Measurements from ENCODE around the gene CFAP73. TPM values are rescaled to one million over a fixed set of nuclear protein-coding genes. Genes with fewer than 3 reads are reported as not detected.
"Not testable (repeated sequence)": the region's sequence is repeated elsewhere in the genome, so short reads cannot be mapped to it uniquely, and the experiment has no call there.

CFAP73 gene
- total RNA-seq, 1 experiment from 2014 or later: 0.10 TPM

- no peaks in the 10 kb centered on the region for H3K27me3 ChIP-seq (ENCODE audit: control insufficient read depth, insufficient read depth, low read length)
- H3K4me3 ChIP-seq (ENCODE audit: low read depth in 2 of 2, low read length in 2 of 2): no peak overlapping the region
- no peaks in the 10 kb centered on the region for H3K9me3 ChIP-seq (ENCODE audit: control insufficient read depth, insufficient read depth, low read depth, low read length)
- H3K4me1 ChIP-seq (ENCODE audit: control insufficient read depth, insufficient read depth, low read length): no peaks in the 10 kb centered on the region
- ChIA-PET CTCF (interaction anchor here (0.6 kb wide), 1 partner anchor 45 kb away, joined by 4 read pairs; no protein-coding TSS in a partner anchor), POLR2A (no interaction called here)
- ATAC-seq (no peak), DNase-seq (ENCODE audit: low read depth, low spot score) (no peak)
- H3K27ac ChIP-seq (ENCODE audit: low read length): no peak overlapping the region
- BruUV-seq (replicated peaks): no TSS peak
- intact Hi-C loops (cut with micrococcal nuclease; ENCODE audit: unreplicated experiment): no loop called here
- no peaks in the 10 kb centered on the region for H3K36me3 ChIP-seq (ENCODE audit: control insufficient read depth, insufficient read depth, low read length)
- TF ChIP-seq, protein P1, sequence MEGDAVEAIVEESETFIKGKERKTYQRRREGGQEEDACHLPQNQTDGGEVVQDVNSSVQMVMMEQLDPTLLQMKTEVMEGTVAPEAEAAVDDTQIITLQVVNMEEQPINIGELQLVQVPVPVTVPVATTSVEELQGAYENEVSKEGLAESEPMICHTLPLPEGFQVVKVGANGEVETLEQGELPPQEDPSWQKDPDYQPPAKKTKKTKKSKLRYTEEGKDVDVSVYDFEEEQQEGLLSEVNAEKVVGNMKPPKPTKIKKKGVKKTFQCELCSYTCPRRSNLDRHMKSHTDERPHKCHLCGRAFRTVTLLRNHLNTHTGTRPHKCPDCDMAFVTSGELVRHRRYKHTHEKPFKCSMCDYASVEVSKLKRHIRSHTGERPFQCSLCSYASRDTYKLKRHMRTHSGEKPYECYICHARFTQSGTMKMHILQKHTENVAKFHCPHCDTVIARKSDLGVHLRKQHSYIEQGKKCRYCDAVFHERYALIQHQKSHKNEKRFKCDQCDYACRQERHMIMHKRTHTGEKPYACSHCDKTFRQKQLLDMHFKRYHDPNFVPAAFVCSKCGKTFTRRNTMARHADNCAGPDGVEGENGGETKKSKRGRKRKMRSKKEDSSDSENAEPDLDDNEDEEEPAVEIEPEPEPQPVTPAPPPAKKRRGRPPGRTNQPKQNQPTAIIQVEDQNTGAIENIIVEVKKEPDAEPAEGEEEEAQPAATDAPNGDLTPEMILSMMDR (IDR thresholded peaks at IDR 0.05): no peak
- TF ChIP-seq SIN3A (IDR thresholded peaks at IDR 0.05; ENCODE audit: borderline replicate concordance, insufficient read depth, low read depth, low read length) (no peak), POLR2AphosphoS5 (IDR thresholded peaks at IDR 0.05; ENCODE audit: low read depth, low read length) (no peak), TCF7L2 (IDR thresholded peaks at IDR 0.05; ENCODE audit: low read depth, low read length) (no peak)
- in situ Hi-C loops (cut with HindIII; ENCODE audit: low pct_unique_long_range_greater_than_20kb, low sequenced_read_pairs): no loop called here
Measured at GRCh38 chr12:113203852-113204760, 54.6 kb downstream of the CFAP73 start.

GRCh38 chr12:113204804-113205203, 55.3 kb downstream of the CFAP73 start:
- Histone ChIP-seq H3K36me3 (ENCODE audit: control insufficient read depth, insufficient read depth, low read length) (no peaks in the 10 kb centered on the region), H3K27me3 (ENCODE audit: control insufficient read depth, insufficient read depth, low read length) (no peaks in the 10 kb centered on the region), H3K9me3 (ENCODE audit: control insufficient read depth, insufficient read depth, low read depth, low read length) (no peaks in the 10 kb centered on the region), H3K4me1 (ENCODE audit: control insufficient read depth, insufficient read depth, low read length) (no peaks in the 10 kb centered on the region), H3K27ac (ENCODE audit: low read length) (no peak overlapping the region), H3K4me3 (ENCODE audit: low read depth in 2 of 2, low read length in 2 of 2) (no peak overlapping the region)
- no TSS peak for BruUV-seq (replicated peaks)
- ATAC-seq: no peak
- CTCF ChIA-PET: no interaction called here
- POLR2A ChIA-PET: no interaction called here
- TF ChIP-seq, protein P2, sequence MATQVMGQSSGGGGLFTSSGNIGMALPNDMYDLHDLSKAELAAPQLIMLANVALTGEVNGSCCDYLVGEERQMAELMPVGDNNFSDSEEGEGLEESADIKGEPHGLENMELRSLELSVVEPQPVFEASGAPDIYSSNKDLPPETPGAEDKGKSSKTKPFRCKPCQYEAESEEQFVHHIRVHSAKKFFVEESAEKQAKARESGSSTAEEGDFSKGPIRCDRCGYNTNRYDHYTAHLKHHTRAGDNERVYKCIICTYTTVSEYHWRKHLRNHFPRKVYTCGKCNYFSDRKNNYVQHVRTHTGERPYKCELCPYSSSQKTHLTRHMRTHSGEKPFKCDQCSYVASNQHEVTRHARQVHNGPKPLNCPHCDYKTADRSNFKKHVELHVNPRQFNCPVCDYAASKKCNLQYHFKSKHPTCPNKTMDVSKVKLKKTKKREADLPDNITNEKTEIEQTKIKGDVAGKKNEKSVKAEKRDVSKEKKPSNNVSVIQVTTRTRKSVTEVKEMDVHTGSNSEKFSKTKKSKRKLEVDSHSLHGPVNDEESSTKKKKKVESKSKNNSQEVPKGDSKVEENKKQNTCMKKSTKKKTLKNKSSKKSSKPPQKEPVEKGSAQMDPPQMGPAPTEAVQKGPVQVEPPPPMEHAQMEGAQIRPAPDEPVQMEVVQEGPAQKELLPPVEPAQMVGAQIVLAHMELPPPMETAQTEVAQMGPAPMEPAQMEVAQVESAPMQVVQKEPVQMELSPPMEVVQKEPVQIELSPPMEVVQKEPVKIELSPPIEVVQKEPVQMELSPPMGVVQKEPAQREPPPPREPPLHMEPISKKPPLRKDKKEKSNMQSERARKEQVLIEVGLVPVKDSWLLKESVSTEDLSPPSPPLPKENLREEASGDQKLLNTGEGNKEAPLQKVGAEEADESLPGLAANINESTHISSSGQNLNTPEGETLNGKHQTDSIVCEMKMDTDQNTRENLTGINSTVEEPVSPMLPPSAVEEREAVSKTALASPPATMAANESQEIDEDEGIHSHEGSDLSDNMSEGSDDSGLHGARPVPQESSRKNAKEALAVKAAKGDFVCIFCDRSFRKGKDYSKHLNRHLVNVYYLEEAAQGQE (IDR thresholded peaks at IDR 0.05; ENCODE audit: insufficient read depth in 1 of 2, low read depth in 2 of 2, low read length in 1 of 2): no peak
- TF ChIP-seq POLR2AphosphoS5 (IDR thresholded peaks at IDR 0.05; ENCODE audit: low read depth, low read length) (no peak), SIN3A (IDR thresholded peaks at IDR 0.05; ENCODE audit: borderline replicate concordance, insufficient read depth, low read depth, low read length) (no peak), TCF7L2 (IDR thresholded peaks at IDR 0.05; ENCODE audit: low read depth, low read length) (no peak)
- TF ChIP-seq, protein P1 (IDR thresholded peaks at IDR 0.05): no peak
- no peak for DNase-seq (ENCODE audit: low read depth, low spot score)
- in situ Hi-C loops (cut with HindIII; ENCODE audit: low pct_unique_long_range_greater_than_20kb, low sequenced_read_pairs) (no loop called here), intact Hi-C loops (cut with micrococcal nuclease; ENCODE audit: unreplicated experiment) (no loop called here)

GRCh38 chr12:113206802-113207201, 57.3 kb downstream of the CFAP73 start:
- H3K4me1 ChIP-seq (ENCODE audit: control insufficient read depth, insufficient read depth, low read length); in situ Hi-C loops (cut with HindIII; ENCODE audit: low pct_unique_long_range_greater_than_20kb, low sequenced_read_pairs); DNase-seq (ENCODE audit: low read depth, low spot score); intact Hi-C loops (cut with micrococcal nuclease; ENCODE audit: unreplicated experiment); BruUV-seq (replicated peaks); POLR2A ChIA-PET; ATAC-seq; H3K27ac ChIP-seq (ENCODE audit: low read length); H3K27me3 ChIP-seq (ENCODE audit: control insufficient read depth, insufficient read depth, low read length); H3K4me3 ChIP-seq (ENCODE audit: low read depth in 2 of 2, low read length in 2 of 2); H3K9me3 ChIP-seq (ENCODE audit: control insufficient read depth, insufficient read depth, low read depth, low read length); H3K36me3 ChIP-seq (ENCODE audit: control insufficient read depth, insufficient read depth, low read length): not testable (repeated sequence)
- CTCF ChIA-PET: interaction anchor here (0.5 kb wide), 1 partner anchor 16 kb away, joined by 3 read pairs; no protein-coding TSS in a partner anchor
